H1 (cell line): ENCODE measurements around the gene LDLRAP1.
A peak's percentile ranks its signal among the peaks of the same experiment; 100 is the strongest.
"Not testable (repeated sequence)": the region's sequence is repeated elsewhere in the genome, so short reads cannot be mapped to it uniquely, and the experiment has no call there.

ENCODE experiments used
- ASH2L ChIP-seq: fragments of 200-600, 300-600 bp; sonication (generic); IDR thresholded peaks from one replicate; pipeline ENCODE4 v1.7.1; 2017; ENCODE audit warnings: low read length
- BACH1 ChIP-seq: IDR thresholded peaks from 2 replicates; pipeline ENCODE4 v1.6.1; 2012; ENCODE audit warnings: low read length, improper control_type of control experiment
- CEBPB ChIP-seq: IDR thresholded peaks from 2 replicates; pipeline ENCODE4 v1.6.1; 2012; ENCODE audit warnings: low read depth, low read length
- CHD2 ChIP-seq: IDR thresholded peaks from 2 replicates; pipeline ENCODE4 v1.6.1; 2012; ENCODE audit warnings: low read length, improper control_type of control experiment
- EGR1 ChIP-seq: IDR thresholded peaks from 2 replicates; pipeline ENCODE4 v1.6.1; 2011; ENCODE audit warnings: low read depth, low read length, borderline replicate concordance
- EP300 ChIP-seq, 2 experiments: IDR thresholded peaks; 1 replicate in 1 of 2; 2 replicates in 1 of 2; pipeline ENCODE4 v1.6.1; 2011 to 2012; ENCODE audit warnings: low read depth in 2 of 2, low read length in 2 of 2, mild to moderate bottlenecking in 2 of 2, borderline replicate concordance in 1 of 2, inconsistent platforms in 1 of 2, moderate library complexity in 1 of 2
- EZH2 ChIP-seq: fragments of 200-600 bp; sonication (generic); IDR thresholded peaks from 2 replicates; pipeline ENCODE4 v1.7.1; 2012; ENCODE audit warnings: low read depth, mild to moderate bottlenecking, moderate library complexity, low read length, inconsistent platforms; ENCODE audit not compliant: severe bottlenecking
- GABPA ChIP-seq: IDR thresholded peaks from 2 replicates; pipeline ENCODE4 v1.6.1; 2011; ENCODE audit warnings: mild to moderate bottlenecking, low read length, moderate library complexity, borderline replicate concordance; ENCODE audit not compliant: insufficient read depth
- POLR2A ChIP-seq, 2 experiments: IDR thresholded peaks; 1 replicate in 1 of 2; 2 replicates in 1 of 2; pipeline ENCODE4 v1.6.1; 2011; ENCODE audit warnings: low read depth in 2 of 2, low read length in 2 of 2, mild to moderate bottlenecking in 2 of 2; ENCODE audit errors: control extremely low read depth in 1 of 2
- POU5F1 ChIP-seq: IDR thresholded peaks from 2 replicates; pipeline ENCODE4 v1.6.1; 2011; ENCODE audit warnings: low read depth, mild to moderate bottlenecking, low read length, moderate library complexity
- RAD21 ChIP-seq, 2 experiments: IDR thresholded peaks in 1 of 2; conservative IDR thresholded peaks in 1 of 2; 2 replicates each; pipeline ENCODE4 v1.6.1; 2011; ENCODE audit warnings: low read depth in 2 of 2, low read length in 2 of 2, improper control_type of control experiment in 1 of 2, inconsistent platforms in 1 of 2, mild to moderate bottlenecking in 1 of 2, moderate library complexity in 1 of 2
- SIN3A ChIP-seq, 2 experiments: IDR thresholded peaks in 1 of 2; conservative IDR thresholded peaks in 1 of 2; 2 replicates each; pipeline ENCODE4 v1.6.1; 2011 to 2012; ENCODE audit warnings: low read length in 2 of 2, improper control_type of control experiment in 1 of 2, low read depth in 1 of 2, mild to moderate bottlenecking in 1 of 2
- TF ChIP-seq, protein P1 (sequence below), 3 experiments: IDR thresholded peaks; 1 replicate in 2 of 3; 2 replicates in 1 of 3; pipeline versions ENCODE4 v1.5.1 to v1.6.1; 2011; ENCODE audit warnings: low read length in 3 of 3, mild to moderate bottlenecking in 3 of 3, inconsistent platforms in 2 of 3, low read depth in 1 of 3, moderate library complexity in 1 of 3; ENCODE audit not compliant: insufficient read depth in 1 of 3; ENCODE audit errors: control extremely low read depth in 1 of 3
- TF ChIP-seq, protein P2 (sequence below): IDR thresholded peaks from 2 replicates; pipeline ENCODE4 v1.6.1; 2012; ENCODE audit warnings: inconsistent platforms

DNA sequence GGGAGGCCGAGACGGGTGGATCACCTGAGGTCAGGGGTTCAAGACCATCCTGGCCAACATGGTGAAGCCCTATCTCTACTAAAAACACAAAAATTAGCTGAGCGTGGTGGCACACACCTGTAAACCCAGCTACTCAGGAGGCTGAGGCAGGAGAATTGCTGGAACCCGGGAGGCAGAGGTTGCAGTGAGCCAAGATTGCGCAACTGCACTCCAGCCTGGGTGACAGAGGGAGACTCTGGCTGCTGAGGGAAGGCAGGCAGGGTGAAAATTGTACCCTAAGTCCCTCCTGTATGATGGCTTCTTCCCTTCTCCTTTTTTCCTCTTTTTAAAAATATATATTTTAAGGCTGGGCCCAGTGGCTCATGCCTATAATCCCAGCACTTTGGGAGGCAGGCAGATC lies 53.2 kb downstream of the LDLRAP1 start:
- not testable (repeated sequence) for TF ChIP-seq POLR2A (IDR thresholded peaks at IDR 0.05; ENCODE audit: control extremely low read depth in 1 of 2, low read depth in 2 of 2, low read length in 2 of 2); BACH1; EP300 (IDR thresholded peaks at IDR 0.05; ENCODE audit: borderline replicate concordance in 1 of 2, low read depth in 2 of 2, low read length in 2 of 2); RAD21 (IDR thresholded peaks at IDR 0.05 in 1 of 2, conservative IDR thresholded peaks at IDR 0.05 in 1 of 2; ENCODE audit: low read depth in 2 of 2, low read length in 2 of 2); SIN3A (conservative IDR thresholded peaks at IDR 0.05 in 1 of 2, IDR thresholded peaks at IDR 0.05 in 1 of 2; ENCODE audit: low read depth in 1 of 2, low read length in 2 of 2); CHD2; GABPA; ASH2L; EZH2; POU5F1; EGR1
- TF ChIP-seq CEBPB, result peak; percentile 62; the same call in 1 of the 2 replicates
- TF ChIP-seq, protein P1, sequence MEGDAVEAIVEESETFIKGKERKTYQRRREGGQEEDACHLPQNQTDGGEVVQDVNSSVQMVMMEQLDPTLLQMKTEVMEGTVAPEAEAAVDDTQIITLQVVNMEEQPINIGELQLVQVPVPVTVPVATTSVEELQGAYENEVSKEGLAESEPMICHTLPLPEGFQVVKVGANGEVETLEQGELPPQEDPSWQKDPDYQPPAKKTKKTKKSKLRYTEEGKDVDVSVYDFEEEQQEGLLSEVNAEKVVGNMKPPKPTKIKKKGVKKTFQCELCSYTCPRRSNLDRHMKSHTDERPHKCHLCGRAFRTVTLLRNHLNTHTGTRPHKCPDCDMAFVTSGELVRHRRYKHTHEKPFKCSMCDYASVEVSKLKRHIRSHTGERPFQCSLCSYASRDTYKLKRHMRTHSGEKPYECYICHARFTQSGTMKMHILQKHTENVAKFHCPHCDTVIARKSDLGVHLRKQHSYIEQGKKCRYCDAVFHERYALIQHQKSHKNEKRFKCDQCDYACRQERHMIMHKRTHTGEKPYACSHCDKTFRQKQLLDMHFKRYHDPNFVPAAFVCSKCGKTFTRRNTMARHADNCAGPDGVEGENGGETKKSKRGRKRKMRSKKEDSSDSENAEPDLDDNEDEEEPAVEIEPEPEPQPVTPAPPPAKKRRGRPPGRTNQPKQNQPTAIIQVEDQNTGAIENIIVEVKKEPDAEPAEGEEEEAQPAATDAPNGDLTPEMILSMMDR (IDR thresholded peaks at IDR 0.05; ENCODE audit: control extremely low read depth in 1 of 3, insufficient read depth in 1 of 3, low read depth in 1 of 3, low read length in 3 of 3), result not testable (repeated sequence)
- TF ChIP-seq, protein P2, sequence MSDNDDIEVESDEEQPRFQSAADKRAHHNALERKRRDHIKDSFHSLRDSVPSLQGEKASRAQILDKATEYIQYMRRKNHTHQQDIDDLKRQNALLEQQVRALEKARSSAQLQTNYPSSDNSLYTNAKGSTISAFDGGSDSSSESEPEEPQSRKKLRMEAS, result not testable (repeated sequence)
